Colonic mucosa (tissue), 4 donors: ENCODE results near the gene METTL23. TPM values are rescaled to one million over a fixed set of nuclear protein-coding genes. Genes with fewer than 3 reads are reported as not detected.

ENCODE experiments used
- DNase-seq: peaks from one replicate; pipeline ENCODE4 v3.0.0-alpha.2; 2020
- H3K27ac ChIP-seq: fragments of 200-600 bp; one replicate; pipeline ENCODE4 v1.8.0; 2021
- H3K27me3 ChIP-seq: fragments of 200-600 bp; one replicate; pipeline ENCODE4 v1.8.0; 2021
- H3K36me3 ChIP-seq: fragments of 200-600 bp; one replicate; pipeline ENCODE4 v1.8.0; 2021
- H3K4me1 ChIP-seq: fragments of 200-600 bp; one replicate; pipeline ENCODE4 v1.8.0; 2021; ENCODE audit warnings: mild to moderate bottlenecking
- H3K4me3 ChIP-seq: fragments of 200-600 bp; one replicate; pipeline ENCODE4 v1.8.0; 2021
- H3K9ac ChIP-seq, 2 donors: one replicate each; pipeline ENCODE4 v1.7.0; 2013; ENCODE audit warnings: control low read depth in 2 of 2, low read depth in 2 of 2, low read length in 2 of 2
- H3K9me3 ChIP-seq: fragments of 200-600 bp; one replicate; pipeline ENCODE4 v1.8.0; 2021
- CTCF ChIP-seq: fragments of 200-600 bp; IDR thresholded peaks from one replicate; pipeline ENCODE4 v1.8.0; 2022; ENCODE audit warnings: antibody characterized with exemption, mild to moderate bottlenecking
- intact Hi-C: fragments of 100-400 bp; cut with DNase I; formaldehyde crosslinking; loops from one replicate; pipeline ENCODE4 v1.14.1; 2022
- total RNA-seq, 2 donors: library from RNA; stranded (reverse); fragmentation: NEBNext Ultra II Directional in 1 of 2; extraction: Animal tissue kit (Norgen Biotek cat#: 25700) in 1 of 2; gene quantifications; one replicate each; pipeline ENCODE4 v1.2.1, GENCODE V29; 2021
- donor health status: healthy.
- donor health status: DM: no; HTN: no; CAD: no.
- donor health status: DM: no; HTN: no; CAD: no.

Gene METTL23, protein sequence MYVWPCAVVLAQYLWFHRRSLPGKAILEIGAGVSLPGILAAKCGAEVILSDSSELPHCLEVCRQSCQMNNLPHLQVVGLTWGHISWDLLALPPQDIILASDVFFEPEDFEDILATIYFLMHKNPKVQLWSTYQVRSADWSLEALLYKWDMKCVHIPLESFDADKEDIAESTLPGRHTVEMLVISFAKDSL
- 10 to 100 TPM; 21.7 to 29.7 TPM for total RNA-seq

- peak within 1 kb of the TSS; percentile 100 for H3K27ac ChIP-seq
- no peaks in the 10 kb centered on the region for H3K9me3 ChIP-seq
- no peaks in the 10 kb centered on the region for H3K27me3 ChIP-seq
- intact Hi-C loops, result no loop called here
- H3K9ac ChIP-seq, result peak within 1 kb of the TSS; percentile 94 to 99
- H3K4me1 ChIP-seq, result peaks cover 7% of the 10 kb centered on the region
- H3K4me3 ChIP-seq, result peak within 1 kb of the TSS; percentile 98
- H3K36me3 ChIP-seq, result peaks cover 12% of the 10 kb centered on the region
- TF ChIP-seq CTCF, result peak; percentile 71
- DNase-seq, result peak; percentile 87
These were observed at the start of gene METTL23 for GRCh38 chr17:76726776-76727718. Gene METTL23 (plus strand): TSS chr17:76726839. CDS start chr17:76729711, 2,872 bp downstream.

DNA sequence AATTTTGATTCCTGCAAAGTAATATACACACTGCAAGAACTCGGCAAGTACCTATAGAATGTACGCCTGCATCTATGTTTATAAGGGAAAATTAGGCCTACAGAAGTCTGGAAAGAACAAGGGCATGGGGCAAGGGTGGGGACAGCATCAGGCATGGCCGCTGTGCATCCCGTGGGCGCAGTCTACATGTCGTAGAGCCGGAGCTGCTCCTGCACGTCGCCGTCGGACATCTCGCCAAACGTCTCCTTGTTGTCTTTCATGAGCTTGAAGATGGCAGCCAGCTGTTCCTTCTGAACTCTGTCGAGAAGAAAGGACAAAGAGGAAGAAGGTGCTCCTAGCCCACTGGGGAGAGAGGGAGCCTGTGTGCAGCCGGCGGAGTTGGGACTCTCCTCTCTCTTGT is 49.2 kb upstream of the METTL23 start:
- intact Hi-C loops, result no loop called here
- H3K27me3 ChIP-seq, result no peaks in the 10 kb centered on the region
- peaks cover 10% of the 10 kb centered on the region for H3K4me1 ChIP-seq
- no peak overlapping the region for H3K27ac ChIP-seq
- no peaks in the 10 kb centered on the region for H3K36me3 ChIP-seq
- no peak for TF ChIP-seq CTCF
- DNase-seq, result no peak
- H3K4me3 ChIP-seq, result no peak overlapping the region
- H3K9ac ChIP-seq, result no peak overlapping the region
- H3K9me3 ChIP-seq, result no peaks in the 10 kb centered on the region

GRCh38 chr17:76678330-76678729 is 48.3 kb upstream of the METTL23 start:
- Histone ChIP-seq H3K9ac (peak overlapping the region in 1 of 2 donors; percentile 77), H3K27ac (peak overlapping the region; percentile 53), H3K4me1 (peaks cover 3% of the 10 kb centered on the region), H3K4me3 (no peak overlapping the region), H3K36me3 (no peaks in the 10 kb centered on the region), H3K9me3 (no peaks in the 10 kb centered on the region), H3K27me3 (no peaks in the 10 kb centered on the region)
- intact Hi-C loops, result no loop called here
- TF ChIP-seq CTCF, result no peak
- DNase-seq, result peak; percentile 81

- peaks cover 3% of the 10 kb centered on the region for H3K4me1 ChIP-seq
- H3K27me3 ChIP-seq, result no peaks in the 10 kb centered on the region
- no peaks in the 10 kb centered on the region for H3K36me3 ChIP-seq
- no peak overlapping the region for H3K9ac ChIP-seq
- no peak overlapping the region for H3K4me3 ChIP-seq
- no peak for TF ChIP-seq CTCF
- intact Hi-C loops, result no loop called here
- peak overlapping the region; percentile 53 for H3K27ac ChIP-seq
- H3K9me3 ChIP-seq, result no peaks in the 10 kb centered on the region
- DNase-seq, result no peak
These were observed 47.4 kb upstream of the METTL23 start for GRCh38 chr17:76679239-76679638.

- Histone ChIP-seq H3K9ac (peak overlapping the region in 1 of 2 donors; percentile 14), H3K27ac (no peak overlapping the region), H3K4me3 (no peak overlapping the region), H3K9me3 (no peaks in the 10 kb centered on the region), H3K27me3 (no peaks in the 10 kb centered on the region), H3K4me1 (peaks cover 3% of the 10 kb centered on the region), H3K36me3 (no peaks in the 10 kb centered on the region)
- peak; percentile 89 for DNase-seq
- TF ChIP-seq CTCF, result peak; percentile 83
- intact Hi-C loops, result loop anchor here (5.0 to 10.0 kb wide), 3 partner anchors 54 to 157 kb away; no protein-coding TSS in a partner anchor
These were observed 45.2 kb upstream of the METTL23 start for GRCh38 chr17:76681222-76682137.
